Suprapubic skin (tissue), 4 donors: ENCODE measurements around the gene PRAMEF15.
"Not testable (repeated sequence)": the region's sequence is repeated elsewhere in the genome, so short reads cannot be mapped to it uniquely, and the experiment has no call there.

Experiments
- CTCF ChIP-seq, 2 donors: fragments of 200-600 bp in 1 of 2; fragments of 450-650 bp in 1 of 2; sonication (generic) in 1 of 2; IDR thresholded peaks; one replicate each; pipeline ENCODE4 v1.5.1; 2016 to 2019; ENCODE audit warnings: antibody characterized with exemption in 2 of 2, mild to moderate bottlenecking in 1 of 2, moderate library complexity in 1 of 2
- EP300 ChIP-seq: sonication (generic); formaldehyde crosslinking; IDR thresholded peaks from one replicate; pipeline ENCODE4 v1.6.1; 2017; ENCODE audit warnings: antibody characterized with exemption
- POLR2A ChIP-seq, 2 donors: fragments of 450-650 bp; IDR thresholded peaks; one replicate each; pipeline ENCODE4 v1.6.1; 2017; ENCODE audit warnings: antibody characterized with exemption in 2 of 2, mild to moderate bottlenecking in 2 of 2, moderate library complexity in 2 of 2
- POLR2AphosphoS5 ChIP-seq, 3 donors: sonication (generic); formaldehyde crosslinking; IDR thresholded peaks; one replicate each; pipeline ENCODE4 v1.6.1; 2017; ENCODE audit warnings: antibody characterized with exemption in 3 of 3

GRCh38 chr1:13302197-13302596 is 13.2 kb upstream of the PRAMEF15 start:
- not testable (repeated sequence) for TF ChIP-seq CTCF (IDR thresholded peaks at IDR 0.05); POLR2A (IDR thresholded peaks at IDR 0.05); POLR2AphosphoS5 (IDR thresholded peaks at IDR 0.05); EP300
